DOHH2 (cell line): ENCODE data around the gene CSNK1A1.
"Not testable (repeated sequence)": the region's sequence is repeated elsewhere in the genome, so short reads cannot be mapped to it uniquely, and the experiment has no call there.

Experiments
- CTCF ChIP-seq: fragments of 200-600 bp; sonication (generic); IDR thresholded peaks from one replicate; pipeline ENCODE4 v1.5.1; 2014; ENCODE audit warnings: antibody characterized with exemption, mild to moderate bottlenecking, low read depth, low read length; ENCODE audit not compliant: poor library complexity, severe bottlenecking
- EZH2phosphoT487 ChIP-seq: fragments of 200-600 bp; sonication (generic); IDR thresholded peaks from 2 replicates; pipeline ENCODE4 v1.6.1; 2017; ENCODE audit warnings: borderline replicate concordance, mild to moderate bottlenecking, antibody characterized with exemption, low read length, moderate library complexity, mixed read lengths

GRCh38 chr5:149461907-149462306 lies 89.3 kb downstream of the CSNK1A1 start:
- TF ChIP-seq CTCF, EZH2phosphoT487: not testable (repeated sequence)
